Stimulated activated CD4-positive, alpha-beta T cell treated with anti-CD3 and anti-CD28 coated beads, Interleukin-15, amount 100 ng/mL, for 24 hours (primary cell): ENCODE measurements around the gene BOD1L1.

ENCODE experiments used
- DNase-seq: peaks from one replicate; pipeline ENCODE4 v3.0.0-alpha.2; 2020

Gene BOD1L1

GRCh38 chr4:13523591-13524503, 103.7 kb downstream of the BOD1L1 start:
- no peak for DNase-seq

GRCh38 chr4:13523105-13523477, 104.4 kb downstream of the BOD1L1 start:
- DNase-seq, result no peak

- DNase-seq, result no peak
Observed at GRCh38 chr4:13522282-13523104, 105.0 kb downstream of the BOD1L1 start.

DNA sequence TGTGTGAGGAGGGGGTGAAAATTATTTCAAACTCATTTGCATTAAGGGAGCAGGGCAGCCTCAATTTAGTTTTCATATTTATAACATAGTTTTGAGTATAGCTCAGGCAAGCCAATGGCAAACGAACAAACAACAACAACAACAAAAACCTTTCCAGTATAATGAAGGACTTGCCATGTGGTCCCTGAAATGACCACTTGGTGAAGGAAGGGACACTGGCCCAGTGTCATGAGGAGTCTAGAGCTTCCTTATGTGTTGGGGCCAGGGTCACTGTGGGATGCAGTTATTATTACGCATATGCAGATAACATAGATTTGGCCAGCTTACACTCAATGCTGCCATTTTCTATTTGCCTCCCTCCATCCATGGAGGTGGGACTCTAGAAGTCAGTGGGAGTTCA, 106.5 kb downstream of the BOD1L1 start:
- DNase-seq, result no peak
